C4-2B (cell line): ENCODE measurements around the gene EIF4B.
"Not testable (repeated sequence)": the region's sequence is repeated elsewhere in the genome, so short reads cannot be mapped to it uniquely, and the experiment has no call there.

Experiments
- H3K27ac ChIP-seq: fragments of 450-650 bp; 2 replicates; pipeline ENCODE4 v1.5.1; 2017
- ZFX ChIP-seq: fragments of 450-650 bp; IDR thresholded peaks from 2 replicates; pipeline ENCODE4 v1.6.1; 2017
- TF ChIP-seq, protein P1 (sequence below): fragments of 450-650 bp; conservative IDR thresholded peaks from 2 replicates; pipeline ENCODE4 v1.5.1; 2017; ENCODE audit warnings: mild to moderate bottlenecking

EIF4B gene

DNA sequence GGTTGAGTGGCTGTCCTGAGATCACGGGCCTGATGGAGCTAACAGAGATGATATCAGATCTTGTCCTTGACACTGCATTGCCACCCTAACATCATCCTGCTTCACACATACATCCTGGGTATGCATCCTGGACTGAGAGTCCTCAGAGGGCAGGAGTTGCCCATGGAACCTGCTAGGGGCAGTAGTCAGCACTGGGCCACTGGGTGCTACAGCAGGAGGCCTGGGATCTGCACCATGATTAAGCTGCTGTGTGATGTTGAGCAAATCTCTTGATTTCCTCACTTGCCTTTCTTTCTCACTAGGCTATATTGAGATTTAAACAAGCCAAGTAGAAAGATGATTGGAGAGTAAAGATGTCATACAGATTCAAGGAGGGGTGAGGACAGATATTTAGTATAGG is 22.1 kb upstream of the EIF4B start:
- TF ChIP-seq ZFX = no peak
- TF ChIP-seq, protein P1, sequence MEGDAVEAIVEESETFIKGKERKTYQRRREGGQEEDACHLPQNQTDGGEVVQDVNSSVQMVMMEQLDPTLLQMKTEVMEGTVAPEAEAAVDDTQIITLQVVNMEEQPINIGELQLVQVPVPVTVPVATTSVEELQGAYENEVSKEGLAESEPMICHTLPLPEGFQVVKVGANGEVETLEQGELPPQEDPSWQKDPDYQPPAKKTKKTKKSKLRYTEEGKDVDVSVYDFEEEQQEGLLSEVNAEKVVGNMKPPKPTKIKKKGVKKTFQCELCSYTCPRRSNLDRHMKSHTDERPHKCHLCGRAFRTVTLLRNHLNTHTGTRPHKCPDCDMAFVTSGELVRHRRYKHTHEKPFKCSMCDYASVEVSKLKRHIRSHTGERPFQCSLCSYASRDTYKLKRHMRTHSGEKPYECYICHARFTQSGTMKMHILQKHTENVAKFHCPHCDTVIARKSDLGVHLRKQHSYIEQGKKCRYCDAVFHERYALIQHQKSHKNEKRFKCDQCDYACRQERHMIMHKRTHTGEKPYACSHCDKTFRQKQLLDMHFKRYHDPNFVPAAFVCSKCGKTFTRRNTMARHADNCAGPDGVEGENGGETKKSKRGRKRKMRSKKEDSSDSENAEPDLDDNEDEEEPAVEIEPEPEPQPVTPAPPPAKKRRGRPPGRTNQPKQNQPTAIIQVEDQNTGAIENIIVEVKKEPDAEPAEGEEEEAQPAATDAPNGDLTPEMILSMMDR = no peak; the same call in 1 of the 2 replicates

DNA sequence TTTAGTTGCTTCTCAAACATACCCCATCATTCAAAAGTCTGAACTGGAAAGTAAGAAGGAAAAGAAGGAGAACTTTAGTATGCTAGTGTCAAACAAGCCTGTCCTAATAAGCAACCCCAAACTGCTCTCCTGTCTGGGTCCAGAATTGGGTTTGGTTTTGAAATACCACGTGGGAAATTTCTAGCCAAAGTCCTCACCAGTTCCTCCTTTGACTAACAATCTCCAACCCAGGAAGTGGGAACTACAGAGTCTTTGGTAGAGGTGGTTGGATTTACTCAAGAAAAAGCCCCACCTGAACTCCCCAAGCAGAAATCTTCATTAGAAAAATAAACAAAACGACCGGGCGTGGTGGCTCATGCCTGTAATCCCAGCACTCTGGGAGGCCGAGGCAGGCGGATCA is 17.4 kb upstream of the EIF4B start:
- no peak for TF ChIP-seq ZFX
- TF ChIP-seq, protein P1 = no peak
- no peak overlapping the region for H3K27ac ChIP-seq

More for the DNA sequence above, 22.1 kb upstream of the EIF4B start:
- H3K27ac ChIP-seq = no peak overlapping the region

DNA sequence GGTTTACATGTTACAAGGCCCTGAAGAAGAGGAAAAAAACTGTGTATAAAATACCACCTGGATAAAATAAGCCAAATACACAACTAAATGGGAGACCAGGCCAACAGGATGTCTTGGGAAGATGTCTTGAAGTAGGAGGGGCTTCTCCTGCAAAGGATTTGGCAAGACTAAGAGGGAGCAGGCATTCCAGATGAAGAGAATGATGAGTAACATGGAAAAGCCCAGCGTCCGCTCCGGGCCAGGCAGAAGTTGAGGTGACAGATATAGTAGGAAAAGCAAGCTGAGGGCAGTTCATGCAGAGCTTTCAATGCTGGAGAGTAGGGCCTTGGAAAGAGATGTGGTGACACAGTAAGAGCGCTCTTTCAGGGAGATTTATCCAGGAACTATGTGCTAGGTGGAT is 16.1 kb upstream of the EIF4B start:
- TF ChIP-seq, protein P1 = no peak
- no peak for TF ChIP-seq ZFX
- no peak overlapping the region for H3K27ac ChIP-seq

DNA sequence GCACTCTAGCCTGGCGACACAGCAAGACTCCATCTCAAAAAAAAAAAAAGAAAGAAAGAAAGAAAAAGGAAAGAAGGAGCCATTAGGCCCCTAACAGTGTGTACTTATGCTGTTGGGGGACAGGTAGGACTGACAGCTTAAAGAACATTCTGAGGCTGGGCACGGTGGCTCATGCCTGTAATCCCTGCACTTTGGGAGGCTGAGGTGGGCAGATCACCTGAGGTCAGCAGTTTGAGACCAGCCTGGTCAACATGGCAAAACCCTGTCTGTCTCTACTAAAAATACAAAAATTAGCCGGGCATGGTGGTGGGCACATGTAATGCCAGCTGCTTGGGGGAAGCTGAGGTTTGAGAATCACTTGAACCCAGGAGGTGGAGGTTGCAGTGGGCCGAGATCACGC is 14.0 kb upstream of the EIF4B start:
- H3K27ac ChIP-seq = not testable (repeated sequence)

DNA sequence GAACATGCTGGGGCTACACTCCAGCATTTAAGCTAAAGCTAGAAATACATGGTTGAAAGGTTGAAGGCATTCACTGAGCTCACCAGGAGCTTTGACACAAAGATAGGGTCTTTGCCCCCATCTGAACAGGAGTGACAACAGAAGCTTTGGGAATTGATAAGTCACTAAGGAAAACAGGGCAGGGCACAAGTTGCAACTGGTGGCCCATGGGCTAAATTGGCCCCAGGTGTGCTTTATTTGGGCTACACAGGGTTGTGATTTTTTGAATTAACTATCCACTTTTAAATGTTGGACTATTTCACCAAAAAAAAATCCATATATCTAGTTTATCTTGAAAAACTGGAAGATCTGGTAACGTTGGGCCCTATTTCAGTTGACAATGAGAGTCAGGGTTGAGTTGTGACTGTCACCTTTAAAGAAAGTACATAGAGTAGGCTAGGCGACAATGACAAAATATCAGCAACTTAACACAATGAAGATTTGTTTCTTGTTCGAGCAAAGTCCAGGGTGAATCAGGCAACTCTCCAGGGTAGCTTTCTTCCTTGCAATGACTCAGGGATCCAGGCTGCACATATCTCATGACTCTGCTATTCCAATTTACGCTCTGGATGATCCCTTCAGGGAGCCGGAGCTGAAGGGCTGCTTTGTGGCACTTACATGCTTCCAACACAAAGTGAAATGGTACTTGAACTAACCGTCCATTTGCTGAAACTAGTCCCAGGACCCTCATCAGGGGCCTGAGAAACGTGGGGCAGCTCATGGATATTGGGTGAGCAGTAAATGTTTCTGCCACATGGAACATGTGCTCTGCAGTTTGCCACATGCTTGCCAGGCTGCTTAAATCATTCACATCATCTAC is 13.3 kb upstream of the EIF4B start:
- TF ChIP-seq, protein P1 = no peak
- TF ChIP-seq ZFX = no peak
- H3K27ac ChIP-seq = 0 out of 2 replicates have a peak overlapping the region, but pooled peaks have one; percentile 11

DNA sequence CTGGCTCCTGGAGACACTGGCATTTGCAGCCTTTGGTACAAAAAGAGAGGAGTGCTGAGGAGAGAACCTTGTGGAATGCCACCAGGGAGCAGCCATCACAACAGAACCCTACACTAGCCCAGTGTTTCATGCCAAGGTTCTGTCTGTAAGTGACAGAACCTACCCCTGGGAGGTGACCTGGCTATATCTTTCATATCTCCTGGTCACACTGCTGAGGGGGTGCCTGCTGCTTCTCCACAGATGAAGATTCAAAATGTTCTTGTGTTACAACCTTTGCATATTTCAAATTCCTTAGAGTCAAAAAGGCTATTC is 12.7 kb upstream of the EIF4B start:
- no peak for TF ChIP-seq ZFX
- TF ChIP-seq, protein P1 = no peak
- 0 out of 2 replicates have a peak overlapping the region, but pooled peaks have one; percentile 11 for H3K27ac ChIP-seq

DNA sequence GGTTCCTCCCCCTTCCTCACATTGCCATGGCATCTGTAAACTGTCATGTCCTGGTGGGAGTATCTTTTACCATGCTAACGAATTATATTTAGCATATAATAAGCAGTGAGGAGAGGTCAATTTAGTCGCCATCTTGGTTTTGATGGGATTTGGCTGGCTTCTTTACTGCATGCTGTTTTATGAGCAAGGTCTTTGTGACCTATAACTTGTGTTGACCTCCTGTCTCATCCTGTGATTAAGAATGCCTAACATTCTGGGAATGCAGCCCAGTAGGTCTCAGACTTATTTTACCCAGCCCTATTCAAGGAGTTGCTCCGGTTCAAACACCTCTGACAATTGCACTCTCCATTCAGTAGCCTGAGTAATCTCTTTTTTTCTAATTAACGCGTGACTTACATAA is 2.1 kb upstream of the EIF4B start:
- H3K27ac ChIP-seq = no peak overlapping the region
- TF ChIP-seq ZFX = no peak
- TF ChIP-seq, protein P1 = no peak

DNA sequence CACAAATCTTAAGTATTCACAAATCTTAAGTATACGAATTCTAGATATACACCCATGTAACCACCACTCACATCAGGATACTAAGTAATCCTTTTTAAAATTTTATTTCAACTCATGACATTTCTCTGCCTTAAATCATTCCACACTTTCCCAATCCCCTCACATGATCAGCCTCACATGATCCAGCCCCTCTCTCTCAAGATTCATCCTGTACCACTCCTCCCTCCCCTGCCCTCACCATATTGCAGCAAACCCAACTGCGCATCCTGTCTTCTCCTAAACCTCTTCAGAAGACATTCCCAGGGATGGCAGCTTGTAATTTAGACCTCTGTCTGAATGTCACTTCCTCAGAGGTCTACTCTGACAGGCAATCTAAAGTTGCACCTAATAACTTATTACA is 1.7 kb upstream of the EIF4B start:
- no peak overlapping the region for H3K27ac ChIP-seq
- no peak for TF ChIP-seq ZFX
- TF ChIP-seq, protein P1 = no peak
